Nephron progenitor cell (in vitro differentiated cells): ENCODE measurements around the gene WWOX.

Experiments used
- DNase-seq: peaks from one replicate; pipeline ENCODE4 v3.0.0; 2021
- H3K27ac Mint-ChIP-seq: 2 replicates; pipeline ENCODE4 v1.8.0; 2021; ENCODE audit warnings: mild to moderate bottlenecking, moderate library complexity, mixed read lengths
- H3K27me3 Mint-ChIP-seq: 2 replicates; pipeline ENCODE4 v1.8.0; 2021; ENCODE audit warnings: mild to moderate bottlenecking, low read depth, mixed read lengths; ENCODE audit not compliant: poor library complexity
- H3K36me3 Mint-ChIP-seq: 2 replicates; pipeline ENCODE4 v1.8.0; 2021; ENCODE audit warnings: low read depth, mixed read lengths
- H3K4me1 Mint-ChIP-seq: 2 replicates; pipeline ENCODE4 v1.8.0; 2021; ENCODE audit warnings: mixed read lengths
- H3K4me3 Mint-ChIP-seq: 2 replicates; pipeline ENCODE4 v1.8.0; 2021; ENCODE audit warnings: mild to moderate bottlenecking, moderate library complexity, mixed read lengths
- H3K9me3 Mint-ChIP-seq: 2 replicates; pipeline ENCODE4 v1.8.0; 2021; ENCODE audit warnings: mild to moderate bottlenecking, moderate library complexity, mixed read lengths
- CTCF ChIP-seq: fragments of 200-600 bp; sonication (generic); IDR thresholded peaks from 2 replicates; pipeline ENCODE4 v1.5.0; 2021; ENCODE audit warnings: antibody characterized with exemption

The WWOX gene

GRCh38 chr16:78932355-78932943 lies 833.0 kb downstream of the WWOX start:
- no peak overlapping the region for H3K27ac Mint-ChIP-seq
- no peaks in the 10 kb centered on the region for H3K36me3 Mint-ChIP-seq
- DNase-seq, result no peak
- H3K4me1 Mint-ChIP-seq, result peaks cover 29% of the 10 kb centered on the region
- H3K4me3 Mint-ChIP-seq, result no peak overlapping the region
- H3K27me3 Mint-ChIP-seq, result no peaks in the 10 kb centered on the region
- H3K9me3 Mint-ChIP-seq, result peaks cover 3% of the 10 kb centered on the region
- no peak for TF ChIP-seq CTCF

GRCh38 chr16:78936060-78936459 lies 836.6 kb downstream of the WWOX start:
- Mint-ChIP-seq H3K27ac (no peak overlapping the region), H3K4me1 (peaks cover 20% of the 10 kb centered on the region), H3K9me3 (no peaks in the 10 kb centered on the region), H3K36me3 (no peaks in the 10 kb centered on the region), H3K4me3 (no peak overlapping the region), H3K27me3 (no peaks in the 10 kb centered on the region)
- DNase-seq, result no peak
- no peak for TF ChIP-seq CTCF

GRCh38 chr16:78939597-78939996 lies 840.1 kb downstream of the WWOX start:
- Mint-ChIP-seq H3K4me1 (peaks cover 12% of the 10 kb centered on the region), H3K36me3 (no peaks in the 10 kb centered on the region), H3K27ac (no peak overlapping the region), H3K9me3 (no peaks in the 10 kb centered on the region), H3K4me3 (no peak overlapping the region), H3K27me3 (peaks cover 3% of the 10 kb centered on the region)
- TF ChIP-seq CTCF, result no peak
- no peak for DNase-seq

GRCh38 chr16:78942625-78943245 lies 843.3 kb downstream of the WWOX start:
- Mint-ChIP-seq H3K36me3 (no peaks in the 10 kb centered on the region), H3K27ac (no peak overlapping the region), H3K4me3 (no peak overlapping the region), H3K27me3 (peaks cover 9% of the 10 kb centered on the region), H3K9me3 (no peaks in the 10 kb centered on the region), H3K4me1 (peaks cover 27% of the 10 kb centered on the region)
- TF ChIP-seq CTCF, result no peak
- DNase-seq, result no peak

GRCh38 chr16:78945336-78945735 lies 845.9 kb downstream of the WWOX start:
- H3K27ac Mint-ChIP-seq, result no peak overlapping the region
- peaks cover 27% of the 10 kb centered on the region for H3K4me1 Mint-ChIP-seq
- no peak for DNase-seq
- no peaks in the 10 kb centered on the region for H3K36me3 Mint-ChIP-seq
- H3K27me3 Mint-ChIP-seq, result peaks cover 21% of the 10 kb centered on the region
- TF ChIP-seq CTCF, result no peak
- H3K4me3 Mint-ChIP-seq, result no peak overlapping the region
- no peaks in the 10 kb centered on the region for H3K9me3 Mint-ChIP-seq

GRCh38 chr16:78946556-78946955 lies 847.1 kb downstream of the WWOX start:
- no peaks in the 10 kb centered on the region for H3K9me3 Mint-ChIP-seq
- no peak for DNase-seq
- no peaks in the 10 kb centered on the region for H3K36me3 Mint-ChIP-seq
- no peak overlapping the region for H3K27ac Mint-ChIP-seq
- H3K4me1 Mint-ChIP-seq, result peaks cover 21% of the 10 kb centered on the region
- no peak overlapping the region for H3K4me3 Mint-ChIP-seq
- no peak for TF ChIP-seq CTCF
- H3K27me3 Mint-ChIP-seq, result peaks cover 21% of the 10 kb centered on the region
